Ovary (tissue), 9 donors: ENCODE results near the gene HSD17B1. TPM values are rescaled to one million over a fixed set of nuclear protein-coding genes. Genes with fewer than 3 reads are reported as not detected.

Experiments used
- DNase-seq, 5 donors: peaks; one replicate each; pipeline ENCODE4 v3.0.0-alpha.2; 2019 to 2020
- H3K27ac ChIP-seq, 2 donors: fragments of 200-600 bp; one replicate each; pipeline versions ENCODE4 v1.5.1 to v1.8.0; 2019 to 2022
- H3K27me3 ChIP-seq: fragments of 200-600 bp; one replicate; pipeline ENCODE4 v1.8.0; 2022
- H3K36me3 ChIP-seq: fragments of 200-600 bp; sonication (generic); one replicate; pipeline ENCODE4 v1.5.1; 2019
- H3K4me1 ChIP-seq: one replicate; pipeline ENCODE4 v1.8.1; 2013; ENCODE audit warnings: mild to moderate bottlenecking, moderate library complexity; ENCODE audit not compliant: insufficient read depth
- H3K4me3 ChIP-seq: fragments of 200-600 bp; sonication (generic); one replicate; pipeline ENCODE4 v1.5.1; 2017
- H3K9me3 ChIP-seq, 2 donors: fragments of 200-600 bp in 1 of 2; sonication (generic) in 1 of 2; one replicate each; pipeline versions ENCODE4 v1.5.1 to v1.8.1; 2013 to 2019; ENCODE audit warnings: mild to moderate bottlenecking in 1 of 2, moderate library complexity in 1 of 2
- EP300 ChIP-seq: sonication (generic); formaldehyde crosslinking; IDR thresholded peaks from one replicate; pipeline ENCODE4 v1.6.1; 2017; ENCODE audit warnings: antibody characterized with exemption
- POLR2A ChIP-seq: fragments of 450-650 bp; IDR thresholded peaks from one replicate; pipeline ENCODE4 v1.6.1; 2017; ENCODE audit warnings: antibody characterized with exemption, mild to moderate bottlenecking, moderate library complexity
- WGBS, 3 donors: extraction: QIAGEN DNeasy Blood & Tissue Kit in 1 of 3; methylation state at CpG; one replicate each; pipeline versions ENCODE4 v1.1.5 to v1.1.7; 2013 to 2017; 5-methylcytosine and 5-hydroxymethylcytosine counted together
- intact Hi-C, 4 donors: fragments of 100-400 bp; cut with DNase I; formaldehyde crosslinking; loops; one replicate each; pipeline versions ENCODE4 v1.11.0 to v1.15.1; 2022 to 2023
- polyA plus RNA-seq, 2 donors: library from polyadenylated mRNA; stranded (reverse); fragments of 200-250 nt in 1 of 2; fragments of 350-450 nt in 1 of 2; fragmentation: Illumina TruSeq in 1 of 2; extraction: RNeasy Lipid Tissue Mini Kit (QIAGEN cat#74804) in 1 of 2; gene quantifications; one replicate each; pipeline ENCODE4 v1.2.3, GENCODE V29; 2013 to 2014
- total RNA-seq, 7 donors: library from RNA; depleted of rRNA in 2 of 7; stranded (reverse); fragments of >200 nt in 2 of 7; fragmentation: NEBNext Ultra II Directional in 3 of 7; extraction: Animal tissue kit (Norgen Biotek cat#: 25700) in 3 of 7; gene quantifications; one replicate each; pipeline versions ENCODE4 v1.1.0 to v1.2.4, GENCODE V29; 2016 to 2023
- TF ChIP-seq, protein P1 (sequence below), 3 donors: fragments of 450-650 bp in 2 of 3; fragments of 200-600 bp in 1 of 3; IDR thresholded peaks; one replicate each; pipeline versions ENCODE4 v1.5.1 to v1.8.0; 2016 to 2022; ENCODE audit warnings: antibody characterized with exemption in 3 of 3, mild to moderate bottlenecking in 1 of 3
- donor health status: DM: no; HTN: no; CAD: no; lungs with moderate emphysema.
- donor health status: DM: no; HTN: no; CAD: no.
- donor health status: Bipolar disorder and iron deficiency.
- donor health status: DM: yes; HTN: yes; CAD: no.
- donor health status: DM: no; HTN: no; CAD: no.
- donor health status: DM: yes; HTN: yes; CAD: no.

Gene HSD17B1
- total and polyA plus RNA-seq, 9 donors = 2.1 to 18.1 (median 6.5) TPM

DNA sequence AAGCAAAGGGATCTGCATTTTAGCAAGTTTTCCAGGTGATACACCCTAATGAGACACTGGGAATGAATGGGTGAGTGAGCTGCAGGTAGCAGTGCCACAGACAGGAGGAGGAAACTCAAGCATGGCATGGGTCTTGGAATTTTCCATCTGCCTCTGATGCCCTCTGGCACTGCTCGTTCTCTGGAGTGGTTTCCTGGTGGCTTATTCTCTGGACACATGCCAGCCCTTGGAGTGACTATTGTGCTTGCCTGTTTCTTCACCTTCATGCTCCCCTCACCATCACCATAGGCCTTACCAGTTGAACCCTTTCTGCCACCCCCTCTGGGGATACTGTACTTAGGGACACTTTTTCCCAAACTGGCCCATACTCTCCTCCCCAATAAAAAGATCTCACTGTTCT lies 10.8 kb downstream of the HSD17B1 start:
- no peak for TF ChIP-seq EP300
- TF ChIP-seq, protein P1, sequence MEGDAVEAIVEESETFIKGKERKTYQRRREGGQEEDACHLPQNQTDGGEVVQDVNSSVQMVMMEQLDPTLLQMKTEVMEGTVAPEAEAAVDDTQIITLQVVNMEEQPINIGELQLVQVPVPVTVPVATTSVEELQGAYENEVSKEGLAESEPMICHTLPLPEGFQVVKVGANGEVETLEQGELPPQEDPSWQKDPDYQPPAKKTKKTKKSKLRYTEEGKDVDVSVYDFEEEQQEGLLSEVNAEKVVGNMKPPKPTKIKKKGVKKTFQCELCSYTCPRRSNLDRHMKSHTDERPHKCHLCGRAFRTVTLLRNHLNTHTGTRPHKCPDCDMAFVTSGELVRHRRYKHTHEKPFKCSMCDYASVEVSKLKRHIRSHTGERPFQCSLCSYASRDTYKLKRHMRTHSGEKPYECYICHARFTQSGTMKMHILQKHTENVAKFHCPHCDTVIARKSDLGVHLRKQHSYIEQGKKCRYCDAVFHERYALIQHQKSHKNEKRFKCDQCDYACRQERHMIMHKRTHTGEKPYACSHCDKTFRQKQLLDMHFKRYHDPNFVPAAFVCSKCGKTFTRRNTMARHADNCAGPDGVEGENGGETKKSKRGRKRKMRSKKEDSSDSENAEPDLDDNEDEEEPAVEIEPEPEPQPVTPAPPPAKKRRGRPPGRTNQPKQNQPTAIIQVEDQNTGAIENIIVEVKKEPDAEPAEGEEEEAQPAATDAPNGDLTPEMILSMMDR (IDR thresholded peaks at IDR 0.05) = no peak
- no peak for TF ChIP-seq POLR2A
- H3K4me1 ChIP-seq = peaks cover 19% of the 10 kb centered on the region
- no peaks in the 10 kb centered on the region for H3K27me3 ChIP-seq
- no peak for DNase-seq
- intact Hi-C loops = no loop called here
- H3K36me3 ChIP-seq = no peaks in the 10 kb centered on the region
- no peak overlapping the region for H3K4me3 ChIP-seq
- no peaks in the 10 kb centered on the region for H3K9me3 ChIP-seq
- 50 to 64% (median 56%) methylated on average over 1 of the region's 1 CpG for WGBS, 3 donors
- no peak overlapping the region for H3K27ac ChIP-seq

DNA sequence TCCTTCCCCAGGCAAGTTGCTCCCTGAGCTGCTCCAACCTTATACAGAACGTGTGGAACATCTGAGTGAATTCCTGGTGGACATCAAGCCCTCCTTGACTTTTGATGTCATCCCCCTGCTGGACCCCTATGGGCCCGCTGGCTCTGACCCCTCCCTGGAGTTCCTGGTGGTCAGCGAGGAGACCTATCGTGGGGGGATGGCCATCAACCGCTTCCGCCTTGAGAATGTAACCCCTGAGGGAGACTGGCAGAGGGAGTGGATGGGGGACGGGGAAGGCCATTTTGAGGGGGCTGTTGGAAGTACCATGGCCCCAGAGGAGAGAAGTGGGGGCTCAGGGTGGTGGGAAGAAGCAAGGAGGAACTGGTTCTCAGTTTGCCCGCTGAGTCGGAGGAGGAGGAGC lies 11.2 kb downstream of the HSD17B1 start:
- Histone ChIP-seq H3K36me3 (no peaks in the 10 kb centered on the region), H3K9me3 (no peaks in the 10 kb centered on the region), H3K4me3 (no peak overlapping the region), H3K4me1 (peaks cover 19% of the 10 kb centered on the region), H3K27me3 (no peaks in the 10 kb centered on the region), H3K27ac (no peak overlapping the region)
- TF ChIP-seq POLR2A (no peak), EP300 (no peak)
- TF ChIP-seq, protein P1 (IDR thresholded peaks at IDR 0.05) = no peak
- 74 to 85% (median 77%) methylated on average over 9 of the region's 9 CpGs for WGBS, 3 donors
- intact Hi-C loops = no loop called here
- peak in 1 of 5 donors; percentile 22 for DNase-seq

DNA sequence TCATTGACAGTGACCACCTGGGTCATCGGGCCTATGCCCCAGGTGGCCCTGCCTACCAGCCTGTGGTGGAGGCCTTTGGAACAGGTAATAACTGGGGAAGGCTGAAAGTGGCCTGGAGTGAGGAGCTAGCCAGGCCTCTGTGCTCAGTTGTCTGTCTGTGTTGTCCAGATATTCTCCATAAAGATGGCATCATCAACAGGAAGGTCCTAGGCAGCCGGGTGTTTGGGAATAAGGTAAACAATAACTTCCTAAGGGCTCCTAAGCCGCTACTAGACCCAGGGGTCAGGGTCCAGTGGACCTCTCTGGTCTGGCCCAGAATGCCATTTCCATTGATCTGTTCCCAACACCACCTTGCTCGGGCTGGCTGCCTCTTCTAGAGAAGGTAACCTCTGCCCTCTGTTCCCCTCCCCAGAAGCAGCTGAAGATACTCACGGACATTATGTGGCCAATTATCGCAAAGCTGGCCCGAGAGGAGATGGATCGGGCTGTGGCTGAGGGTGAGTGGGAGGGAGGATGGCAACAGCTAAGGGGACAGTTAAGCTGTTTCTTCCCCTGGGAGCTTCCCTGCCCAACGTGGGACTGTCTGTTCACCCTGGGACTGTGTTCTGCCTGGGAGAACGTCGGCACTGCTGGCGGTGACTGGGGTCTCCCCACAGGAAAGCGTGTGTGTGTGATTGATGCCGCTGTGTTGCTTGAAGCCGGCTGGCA lies 12.2 kb downstream of the HSD17B1 start:
- Histone ChIP-seq H3K27ac (no peak overlapping the region), H3K27me3 (no peaks in the 10 kb centered on the region), H3K4me1 (peaks cover 19% of the 10 kb centered on the region), H3K36me3 (no peaks in the 10 kb centered on the region), H3K4me3 (no peak overlapping the region), H3K9me3 (no peaks in the 10 kb centered on the region)
- TF ChIP-seq, protein P1 (IDR thresholded peaks at IDR 0.05) = no peak
- TF ChIP-seq POLR2A (no peak), EP300 (no peak)
- WGBS, 3 donors = 82 to 90% (median 83%) methylated on average over 15 of the region's 15 CpGs
- intact Hi-C loops = no loop called here
- peak in 1 of 5 donors; percentile 22 for DNase-seq

DNA sequence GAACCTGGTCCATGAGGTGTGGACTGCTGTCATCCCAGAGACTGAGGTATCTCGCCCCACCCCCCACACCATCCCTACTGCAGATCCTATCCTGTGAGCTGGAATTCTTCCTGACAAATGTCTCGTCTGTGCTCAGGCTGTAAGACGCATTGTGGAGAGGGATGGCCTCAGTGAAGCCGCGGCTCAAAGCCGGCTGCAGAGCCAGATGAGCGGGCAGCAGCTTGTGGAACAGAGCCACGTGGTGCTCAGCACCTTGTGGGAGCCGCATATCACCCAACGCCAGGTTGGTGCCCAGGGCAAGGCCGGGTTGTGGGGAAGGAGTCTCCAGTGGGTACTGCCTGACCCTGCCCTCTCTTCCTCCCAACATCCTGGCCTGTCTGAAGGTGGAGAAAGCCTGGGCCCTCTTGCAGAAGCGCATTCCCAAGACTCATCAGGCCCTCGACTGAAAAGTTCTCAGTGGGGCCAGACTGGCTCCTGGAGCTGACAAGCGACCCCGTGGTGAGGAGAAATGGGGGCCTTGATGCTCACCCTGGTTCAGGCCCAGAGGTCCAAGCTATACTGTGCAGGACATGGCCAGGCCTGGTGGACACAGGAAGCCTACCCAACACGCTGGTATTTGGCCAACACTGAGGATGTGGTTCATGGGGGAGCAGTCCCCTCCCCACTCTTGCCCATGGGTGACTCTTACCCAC lies 12.9 kb downstream of the HSD17B1 start:
- Histone ChIP-seq H3K27me3 (no peaks in the 10 kb centered on the region), H3K4me3 (no peak overlapping the region), H3K36me3 (no peaks in the 10 kb centered on the region), H3K9me3 (no peaks in the 10 kb centered on the region), H3K27ac (peak overlapping the region in 1 of 2 donors; percentile 80), H3K4me1 (peaks cover 19% of the 10 kb centered on the region)
- WGBS, 3 donors = 87 to 94% (median 89%) methylated on average over 16 of the region's 16 CpGs
- intact Hi-C loops = no loop called here
- DNase-seq = peak in 1 of 5 donors; percentile 38
- TF ChIP-seq, protein P1 (IDR thresholded peaks at IDR 0.05) = no peak
- TF ChIP-seq POLR2A (no peak), EP300 (no peak)
